Measurements from ENCODE around the gene OVOL2. TPM values are rescaled to one million over a fixed set of nuclear protein-coding genes. Genes with fewer than 3 reads are reported as not detected.

The OVOL2 gene
- total RNA-seq, 1 experiment from 2014 or later = not detected

DNA sequence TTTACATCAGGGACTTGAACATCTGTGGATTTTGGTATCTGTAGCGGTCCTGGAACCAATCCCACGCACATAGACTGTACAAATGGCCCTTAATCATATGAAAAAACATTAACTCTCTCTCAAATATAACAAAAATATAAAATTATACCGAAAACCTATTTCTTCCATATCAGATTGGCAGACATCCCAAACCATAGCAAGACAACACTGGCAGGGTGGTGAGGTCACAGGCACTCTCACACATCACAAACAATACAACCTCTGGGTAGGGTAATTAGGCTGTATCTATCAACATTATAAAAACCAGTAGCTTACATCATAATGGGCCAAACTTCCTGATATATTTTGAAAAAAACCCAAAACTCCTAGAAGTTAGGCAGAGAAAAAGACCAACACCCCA lies 40.9 kb downstream of the OVOL2 start:
- DNase-seq (ENCODE audit: low read depth) = no peak

DNA sequence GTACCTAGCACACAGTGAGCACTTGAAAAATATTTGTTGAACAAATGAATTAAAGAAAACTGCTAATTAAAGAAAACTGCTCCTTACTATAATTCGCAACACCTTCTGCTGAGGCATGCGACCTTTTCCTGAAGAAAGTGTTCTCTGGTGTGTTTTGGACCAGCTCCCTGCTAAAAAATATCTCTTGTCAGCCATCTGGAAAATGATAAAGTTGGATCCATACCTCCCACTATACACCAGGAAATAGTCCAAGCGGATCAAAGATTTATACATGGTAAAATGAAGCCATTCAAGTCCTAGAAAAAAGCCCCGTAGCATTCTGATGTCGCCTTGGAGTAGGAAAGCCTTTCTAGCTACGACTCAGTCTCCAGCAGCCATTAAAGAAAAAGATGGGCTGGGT lies 43.3 kb downstream of the OVOL2 start:
- no peak for DNase-seq (ENCODE audit: low read depth)

DNA sequence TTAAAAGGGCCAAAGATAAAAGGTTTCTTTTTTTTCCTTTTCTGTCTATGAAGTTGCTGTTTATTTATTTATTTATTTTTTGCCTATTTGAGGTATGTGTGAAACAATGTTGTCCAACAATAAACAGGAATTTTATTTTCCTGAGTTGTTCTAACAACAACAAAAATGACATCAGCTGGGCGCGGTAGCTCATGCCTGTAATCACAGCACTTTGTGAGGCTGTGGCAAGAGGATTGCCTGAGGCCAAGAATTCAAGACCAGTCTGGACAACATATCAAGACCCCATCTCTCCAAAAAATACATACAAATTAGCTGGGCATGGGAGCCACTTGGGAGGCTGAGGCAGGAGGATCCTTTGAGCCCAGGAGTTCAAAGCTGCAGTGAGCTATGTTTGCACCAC lies 44.8 kb downstream of the OVOL2 start:
- no peak for DNase-seq (ENCODE audit: low read depth)

DNA sequence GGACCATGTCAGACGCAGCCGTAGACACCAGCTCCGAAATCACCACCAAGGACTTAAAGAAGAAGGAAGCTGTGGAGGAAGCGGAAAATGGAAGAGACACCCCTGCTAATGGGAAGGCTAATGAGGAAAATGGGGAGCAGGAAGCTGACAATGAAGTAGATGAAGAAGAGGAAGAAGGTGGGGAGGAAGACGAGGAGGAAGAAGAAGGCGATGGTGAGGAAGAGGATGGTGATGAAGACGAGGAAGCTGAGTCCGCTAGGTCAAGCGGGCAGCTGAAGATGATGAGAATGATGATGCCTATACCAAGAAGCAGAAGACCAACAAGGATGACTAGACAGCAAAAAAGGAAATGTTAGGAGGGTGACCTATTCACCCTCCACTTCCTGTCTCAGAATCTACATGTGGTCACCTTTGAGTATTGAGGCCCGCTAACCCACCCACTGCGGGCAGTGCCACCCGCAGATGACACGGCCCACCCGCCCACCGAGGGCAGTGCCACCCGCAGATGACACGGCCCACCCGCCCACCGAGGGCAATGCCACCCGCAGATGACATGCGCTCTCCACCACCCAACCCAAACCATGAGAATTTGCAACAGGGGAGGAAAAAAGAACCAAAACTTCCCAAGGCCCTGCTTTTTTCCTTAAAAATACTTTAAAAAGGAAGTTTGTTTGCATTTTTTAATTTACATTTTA lies 45.6 kb downstream of the OVOL2 start:
- DNase-seq (ENCODE audit: low read depth) = no peak

DNA sequence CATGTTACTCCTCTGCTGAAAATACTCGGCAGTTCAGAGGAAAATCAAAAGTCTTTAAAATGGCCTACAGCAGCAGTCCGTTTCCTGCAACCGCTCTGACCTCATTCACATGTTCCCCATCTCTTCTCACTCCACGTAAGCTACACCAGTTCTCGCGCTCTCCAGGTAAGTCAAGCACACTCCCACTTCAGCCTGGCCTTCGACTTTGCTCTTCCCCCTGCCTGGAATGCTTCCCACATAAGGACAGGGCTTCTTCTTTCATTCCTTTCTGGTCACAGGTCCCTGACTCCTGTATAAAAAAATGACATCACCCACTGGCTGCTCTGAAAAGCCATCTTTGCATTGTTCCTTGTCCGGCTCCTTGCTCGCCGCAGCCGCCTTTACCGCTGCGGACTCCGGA lies 46.2 kb downstream of the OVOL2 start:
- DNase-seq (ENCODE audit: low read depth) = no peak

DNA sequence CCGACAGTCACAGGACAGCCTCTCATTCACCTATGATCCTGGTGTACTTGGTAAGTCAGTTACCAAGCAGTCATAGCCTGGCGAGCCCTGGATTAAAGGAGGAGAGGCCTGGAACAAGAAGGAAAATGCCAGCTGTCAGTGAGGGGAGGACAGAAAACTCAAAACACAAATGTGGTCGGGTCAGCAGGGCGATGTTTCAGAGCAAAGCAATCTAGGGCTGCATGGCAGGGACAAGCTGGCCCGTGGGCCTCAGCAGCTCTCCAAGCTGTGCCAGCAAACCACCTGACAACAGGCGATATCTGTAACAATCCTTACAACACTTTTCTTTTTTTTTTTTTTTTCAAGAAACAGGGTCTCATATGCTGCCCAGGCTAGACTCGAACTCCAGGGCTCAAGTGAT lies 48.6 kb downstream of the OVOL2 start:
- DNase-seq (ENCODE audit: low read depth) = no peak

DNA sequence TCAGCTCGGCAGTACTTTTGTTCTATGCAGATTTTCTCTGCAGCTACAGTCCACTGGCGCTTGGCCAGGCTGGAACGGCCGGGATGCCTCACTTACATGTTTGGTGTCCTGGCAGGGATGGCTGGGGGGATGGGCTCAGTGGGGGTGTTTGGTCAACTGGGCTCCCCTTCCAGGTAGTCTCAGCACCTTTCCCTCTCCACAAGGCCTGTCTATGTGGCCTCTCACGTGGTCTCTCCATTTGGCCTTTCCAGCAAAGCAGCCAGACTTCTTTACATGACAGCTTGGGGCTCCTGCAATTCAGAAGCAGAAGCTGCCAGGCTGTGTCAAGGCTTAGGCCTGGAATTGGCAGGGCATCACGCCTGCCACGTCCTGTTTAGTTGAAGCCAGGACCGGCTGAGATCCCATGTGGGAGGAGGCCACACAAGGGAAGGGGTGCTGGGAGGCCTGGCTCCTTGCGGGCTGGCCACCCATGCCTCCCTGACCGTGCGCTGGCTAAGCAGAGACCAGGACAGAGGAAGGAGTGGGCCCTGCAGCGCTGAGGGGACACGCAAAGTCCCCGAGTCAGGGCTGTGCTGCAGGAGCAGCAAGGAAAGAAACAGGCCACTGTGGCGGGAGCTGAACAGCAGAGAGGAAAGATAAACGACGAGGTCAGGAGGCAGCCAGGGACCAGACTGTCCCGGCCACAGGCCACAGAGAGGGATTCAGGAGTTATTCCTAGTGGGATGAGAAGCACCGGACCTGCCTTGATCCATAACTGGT lies 50.0 kb downstream of the OVOL2 start:
- no peak for DNase-seq (ENCODE audit: low read depth)

DNA sequence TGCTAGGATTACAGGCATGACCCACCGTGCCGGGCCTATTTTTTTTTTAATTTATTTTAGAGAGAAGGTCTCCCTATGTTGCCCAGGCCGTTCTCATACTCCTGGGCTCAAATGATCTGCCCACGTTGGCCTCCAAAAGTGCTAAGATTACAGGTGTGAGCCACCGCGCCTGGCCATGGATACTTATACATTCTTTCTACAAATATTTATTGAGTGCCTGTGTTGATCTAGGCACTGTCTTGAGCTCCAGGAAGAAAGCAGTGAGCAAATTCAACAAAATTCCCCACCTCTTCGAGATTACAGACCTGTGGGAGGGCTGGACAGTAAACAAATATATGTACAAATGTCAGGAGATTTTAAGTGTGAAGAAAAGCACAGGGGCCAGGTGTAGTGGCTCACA lies 51.0 kb downstream of the OVOL2 start:
- DNase-seq (ENCODE audit: low read depth) = no peak

DNA sequence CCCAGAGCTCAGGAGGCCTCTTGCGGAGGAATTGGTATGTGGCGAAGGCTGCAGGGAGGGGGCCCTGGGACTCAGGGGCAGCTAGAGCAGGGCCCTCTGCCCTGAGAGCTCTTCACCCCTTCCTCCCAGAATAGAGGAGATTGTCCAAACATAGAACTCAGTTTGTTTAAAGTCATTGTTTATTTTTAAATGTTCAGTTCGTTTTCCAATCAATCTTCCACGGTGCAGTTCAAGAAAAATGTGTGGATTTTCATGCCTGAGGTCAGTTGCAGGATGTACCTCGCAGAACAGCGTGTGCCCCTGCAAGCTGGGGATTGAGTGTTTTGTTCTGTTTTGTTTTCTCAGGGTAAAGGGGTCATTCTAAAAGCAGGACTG lies 51.7 kb downstream of the OVOL2 start:
- no peak for DNase-seq (ENCODE audit: low read depth)

DNA sequence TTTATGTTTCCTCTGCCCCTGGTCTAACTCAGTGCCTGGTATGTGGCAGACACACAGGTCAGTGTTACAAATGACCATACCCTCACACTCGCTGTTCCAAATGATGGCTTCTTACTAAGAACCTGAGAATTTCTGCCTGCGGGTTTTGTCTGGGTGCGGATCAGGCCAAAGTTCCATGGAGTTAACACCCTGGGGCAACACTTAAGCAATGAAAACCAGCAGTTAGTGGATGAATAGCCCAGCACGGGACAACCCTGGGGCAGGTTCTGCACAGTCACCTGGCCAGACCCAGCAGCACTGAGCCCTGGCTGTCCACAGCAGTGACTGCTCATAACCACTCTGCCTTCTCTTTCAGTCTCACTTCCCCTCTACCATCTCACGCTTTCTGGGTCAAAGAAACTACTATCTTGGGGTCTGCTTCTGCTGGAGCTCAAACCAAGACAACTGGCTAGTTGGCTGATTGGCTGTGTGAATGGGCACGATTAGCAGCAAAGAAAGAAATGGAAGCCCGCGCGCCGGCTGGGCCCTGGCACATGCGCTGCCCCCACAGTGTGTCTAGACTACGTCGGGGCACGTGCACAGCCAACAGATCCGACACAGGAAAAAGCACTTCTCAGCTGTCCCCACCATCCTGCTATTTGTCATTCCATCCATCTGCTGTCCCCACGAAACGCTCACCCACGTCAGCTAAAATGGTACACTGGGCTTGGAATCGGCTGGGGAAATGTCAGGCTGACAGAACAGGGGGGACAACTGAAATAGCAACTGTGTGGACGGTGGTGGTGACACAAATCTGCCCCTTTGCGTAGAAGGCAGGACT lies 52.3 kb downstream of the OVOL2 start:
- peak; percentile 28 for DNase-seq (ENCODE audit: low read depth)

DNA sequence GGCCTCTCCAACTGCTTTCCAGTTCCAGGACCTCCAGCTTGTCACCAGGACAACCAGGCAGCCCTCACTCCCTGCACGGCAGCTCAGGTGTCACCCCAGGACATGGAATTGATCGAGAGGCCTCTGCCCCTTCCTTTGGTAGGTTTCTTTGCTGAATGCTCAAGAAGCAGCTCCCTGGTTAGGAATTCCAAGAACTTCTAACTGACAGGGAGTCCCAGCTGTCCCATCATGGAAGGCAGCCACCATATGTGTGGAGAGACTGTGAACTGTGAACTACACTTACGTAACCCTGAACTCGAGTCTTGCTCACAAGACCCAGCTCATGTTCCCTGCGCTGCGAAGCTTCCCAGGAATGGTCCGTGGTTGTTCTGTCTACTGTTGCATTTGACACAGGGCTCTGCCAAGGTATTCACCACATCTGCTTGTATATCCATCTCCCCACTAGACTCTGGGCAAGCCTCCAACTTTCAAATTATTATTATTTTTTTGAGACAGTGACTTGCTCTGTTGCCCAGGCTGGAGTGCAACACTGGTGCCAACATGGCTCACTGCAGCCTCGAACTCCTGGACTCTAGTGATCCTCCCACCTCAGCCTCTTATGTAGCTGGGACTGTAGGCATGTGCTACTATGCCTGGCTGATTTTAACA lies 53.2 kb downstream of the OVOL2 start:
- no peak for DNase-seq (ENCODE audit: low read depth)

DNA sequence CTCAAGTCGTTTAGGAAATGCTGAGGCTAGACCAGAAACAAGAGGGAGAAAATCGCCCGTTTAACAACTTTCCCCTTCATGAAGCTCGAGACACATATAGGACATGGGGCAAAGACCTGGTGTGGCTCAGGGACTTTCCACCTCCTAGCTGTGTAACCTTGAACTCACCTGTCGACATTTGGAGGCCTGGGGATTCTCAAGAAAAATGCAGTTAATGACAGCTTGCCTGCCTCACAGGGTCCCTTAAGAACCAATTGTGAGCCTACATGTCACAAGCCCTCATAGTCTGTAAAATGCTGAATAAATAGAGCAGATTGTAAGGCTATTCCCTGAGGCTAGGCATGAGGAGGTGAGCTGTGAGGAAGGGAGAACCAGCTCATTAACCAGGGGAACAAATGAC lies 53.8 kb downstream of the OVOL2 start:
- no peak for DNase-seq (ENCODE audit: low read depth)

DNA sequence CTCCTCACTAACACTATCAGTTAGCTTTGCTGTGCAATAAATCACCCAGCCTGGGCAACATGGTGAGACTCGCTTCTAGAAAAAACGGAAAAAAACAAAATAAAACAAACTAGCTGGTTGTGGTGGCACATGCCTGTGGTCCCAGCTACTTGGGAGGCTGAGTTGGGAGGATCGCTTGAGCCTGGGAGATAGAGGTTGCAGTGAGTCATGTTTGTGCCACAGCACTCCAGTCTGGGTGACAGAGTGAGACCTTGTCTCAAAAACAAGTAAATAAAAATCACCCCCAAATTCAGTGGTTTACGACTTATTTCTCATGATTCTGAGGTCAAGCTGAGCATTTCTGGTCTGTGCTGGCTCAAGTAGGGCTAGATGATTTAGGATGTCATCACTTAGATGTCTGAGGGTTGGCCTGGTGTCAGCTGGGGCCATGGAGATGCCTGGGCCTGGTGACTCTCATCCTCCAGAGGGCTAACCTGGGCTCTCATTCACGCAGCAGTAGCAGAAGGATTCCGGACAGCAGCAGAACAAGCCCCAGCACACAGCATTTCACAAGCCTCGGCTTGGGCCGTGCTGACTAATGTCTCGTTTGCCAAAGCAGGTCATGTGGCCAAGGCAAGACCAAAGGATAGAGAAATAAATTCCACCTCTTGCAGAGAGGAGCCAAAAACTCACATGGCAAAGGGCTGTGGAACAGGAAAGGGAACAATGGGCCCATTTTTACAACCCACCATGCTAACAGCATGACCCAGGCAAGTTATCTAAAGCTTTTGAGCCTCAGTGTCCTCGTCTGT lies 56.4 kb downstream of the OVOL2 start:
- peak; percentile 73 for DNase-seq (ENCODE audit: low read depth)

DNA sequence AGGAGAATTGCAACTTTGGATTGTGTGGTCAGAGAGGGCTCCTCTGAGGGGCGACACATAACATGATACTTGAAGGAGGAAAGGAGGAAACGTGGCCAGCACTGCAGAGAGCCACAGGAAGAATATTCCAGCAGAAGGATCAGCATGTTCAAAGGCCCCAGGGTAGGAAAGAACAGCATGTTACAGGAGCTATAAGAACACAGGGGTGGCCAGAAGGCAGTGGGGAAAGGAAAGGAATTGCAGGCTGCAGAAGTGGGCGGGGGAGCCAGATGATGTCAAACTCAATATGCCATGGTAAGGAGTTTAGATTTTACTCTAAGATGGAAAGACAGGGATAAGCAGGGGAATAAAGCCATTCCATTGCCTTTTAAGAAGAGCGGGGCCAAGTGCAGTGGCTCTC lies 58.1 kb downstream of the OVOL2 start:
- no peak for DNase-seq (ENCODE audit: low read depth)

DNA sequence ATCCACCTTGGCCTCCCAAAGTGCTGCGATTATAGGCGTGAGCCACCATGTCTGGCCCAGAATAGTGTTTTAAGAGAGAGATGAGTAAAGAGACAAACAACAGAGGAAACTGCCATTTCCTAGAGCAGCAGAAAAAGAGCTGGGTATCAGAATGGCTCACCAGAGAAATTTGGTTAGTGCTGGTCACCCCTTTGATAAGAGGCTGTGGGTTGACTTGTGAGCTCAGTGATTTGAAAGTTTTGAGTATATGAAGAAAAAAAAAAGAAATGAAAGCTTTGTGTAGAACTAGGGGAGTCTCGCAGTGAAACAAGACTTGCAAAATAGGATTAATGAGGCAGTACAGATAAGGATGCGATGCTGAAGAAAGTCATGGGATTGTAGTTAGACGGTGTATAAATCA lies 59.3 kb downstream of the OVOL2 start:
- DNase-seq (ENCODE audit: low read depth) = no peak

DNA sequence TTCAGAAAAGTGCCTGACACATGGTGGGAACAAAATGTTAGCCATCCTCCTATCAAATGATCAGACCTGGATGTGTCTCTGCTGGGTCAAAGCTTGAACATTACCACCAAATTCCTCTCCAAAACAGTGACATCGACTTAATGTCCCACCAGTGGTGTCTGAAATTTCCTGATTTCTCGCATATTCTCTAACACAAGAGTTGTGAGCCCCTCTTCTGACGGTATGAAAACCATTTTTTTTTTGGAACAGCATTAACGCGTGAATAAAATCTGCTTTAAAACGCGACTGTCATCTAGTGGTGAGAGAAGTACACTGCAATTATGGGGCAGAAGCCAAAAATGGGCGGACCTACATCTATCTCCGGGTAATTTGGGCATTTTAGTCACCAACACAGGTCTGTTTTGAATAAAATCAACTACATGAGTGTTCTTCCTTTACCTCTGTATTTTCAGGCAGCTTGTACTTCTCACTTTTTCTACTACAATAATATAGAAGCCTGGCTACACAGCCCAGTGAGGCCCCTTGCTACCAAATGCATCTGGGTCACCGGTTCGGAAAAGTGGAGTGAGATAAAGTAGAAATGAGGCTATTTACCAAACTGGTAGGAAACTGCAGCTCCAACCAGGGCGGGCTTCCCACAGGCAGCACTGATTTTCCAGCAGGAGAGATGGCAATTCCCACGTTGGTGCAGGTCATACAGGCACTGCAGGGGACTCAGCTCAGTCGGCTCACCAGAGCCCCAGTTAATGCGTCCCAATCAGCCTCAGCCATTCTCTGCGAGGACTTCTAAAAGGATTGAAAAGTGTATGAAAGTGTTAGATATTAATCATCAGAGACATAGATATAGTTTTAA lies 61.5 kb downstream of the OVOL2 start:
- peak; percentile 70 for DNase-seq (ENCODE audit: low read depth)

DNA sequence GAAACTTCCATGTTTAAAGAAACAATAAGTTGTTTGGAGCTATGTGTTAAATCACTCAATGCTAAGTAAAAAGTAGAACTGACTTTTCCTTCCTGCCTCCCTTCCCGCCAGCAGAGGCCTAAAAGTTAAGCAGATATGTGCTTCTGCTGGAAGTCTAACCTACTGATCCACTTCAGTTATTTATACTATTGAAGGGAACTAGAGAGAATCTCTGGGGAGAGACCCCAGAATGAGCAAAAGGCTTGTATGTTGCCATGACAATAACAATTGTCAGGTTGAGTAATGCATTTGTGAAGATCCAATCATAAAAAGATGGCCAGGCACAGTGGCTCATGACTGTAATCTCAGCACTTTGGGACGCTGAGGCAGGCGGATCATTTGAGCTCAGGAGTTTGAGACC lies 64.2 kb downstream of the OVOL2 start:
- no peak for DNase-seq (ENCODE audit: low read depth)

DNA sequence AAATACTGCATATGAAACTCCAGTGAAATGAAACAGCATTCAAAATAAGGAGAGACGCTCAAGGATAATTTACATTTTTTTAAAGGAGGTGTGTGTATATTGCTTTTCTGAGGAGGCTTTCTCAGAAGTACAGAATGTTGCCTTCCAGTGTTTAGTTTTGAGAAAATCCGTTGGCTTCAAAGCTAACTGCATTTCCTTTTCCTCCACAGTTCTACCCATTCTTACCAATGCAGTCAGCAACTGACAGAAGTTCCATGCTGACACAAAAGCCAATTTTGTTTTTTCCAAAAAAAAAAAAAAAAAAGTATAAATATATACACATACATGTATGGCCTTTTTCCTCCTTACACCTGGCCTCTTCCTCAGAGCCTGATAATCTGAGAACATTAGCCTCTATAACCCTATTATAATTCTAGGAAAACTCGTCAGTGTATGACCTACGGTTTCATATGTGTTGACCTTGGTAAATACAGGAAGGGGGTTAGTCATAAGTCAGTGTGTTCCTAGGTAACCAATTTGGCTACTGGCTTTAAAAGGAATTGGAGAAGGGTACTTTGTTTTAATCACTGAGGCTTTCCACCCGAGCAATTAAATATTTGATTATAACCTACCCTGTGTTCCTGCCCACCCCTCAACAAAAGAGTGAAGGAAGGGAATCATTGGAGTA lies 64.7 kb downstream of the OVOL2 start:
- no peak for DNase-seq (ENCODE audit: low read depth)

DNA sequence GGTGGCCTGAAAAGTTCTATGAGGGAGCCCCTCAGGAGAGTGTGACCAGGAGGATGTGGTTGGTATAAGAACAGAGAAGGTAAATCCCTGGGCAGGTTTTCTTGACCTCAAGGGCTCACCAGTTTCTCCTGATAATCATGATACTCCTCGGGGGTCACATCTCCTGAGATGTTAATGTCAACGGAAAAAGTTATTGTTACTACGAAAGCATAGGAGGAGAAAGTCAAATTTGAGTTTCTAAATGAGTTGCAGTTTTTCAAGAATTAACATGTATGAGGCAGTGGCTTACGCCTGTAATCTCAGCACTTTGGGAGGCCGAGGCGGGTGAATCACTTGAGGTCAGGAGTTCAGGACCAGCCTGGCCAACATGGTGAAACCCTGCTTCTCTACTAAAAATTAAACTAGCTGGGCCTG lies 65.5 kb downstream of the OVOL2 start:
- no peak for DNase-seq (ENCODE audit: low read depth)

Measured in RPMI7951 (cell line).